NCI-H510A treated with DMSO at 0.1 percent for 48 hours (cell line): ENCODE results near the gene VPREB3.
"Not testable (repeated sequence)": the region's sequence is repeated elsewhere in the genome, so short reads cannot be mapped to it uniquely, and the experiment has no call there.

Experiments used
- DNase-seq: peaks from one replicate; lab custom pipeline; 2025; lab: John Stamatoyannopoulos, UW

VPREB3 gene

GRCh38 chr22:23742505-23743264 lies 11.5 kb downstream of the VPREB3 start:
- DNase-seq: no peak

GRCh38 chr22:23737696-23738095 lies 16.5 kb downstream of the VPREB3 start:
- no peak for DNase-seq

- not testable (repeated sequence) for DNase-seq
These were observed 26.1 kb downstream of the VPREB3 start for GRCh38 chr22:23728108-23728507.

GRCh38 chr22:23722724-23723123 lies 31.5 kb downstream of the VPREB3 start:
- no peak for DNase-seq

- no peak for DNase-seq
These were observed 32.1 kb downstream of the VPREB3 start for GRCh38 chr22:23722160-23722559.

GRCh38 chr22:23720855-23721254 lies 33.4 kb downstream of the VPREB3 start:
- no peak for DNase-seq

- no peak for DNase-seq
These were observed 35.7 kb downstream of the VPREB3 start for GRCh38 chr22:23718371-23719165.

GRCh38 chr22:23716811-23717801 lies 37.1 kb downstream of the VPREB3 start:
- DNase-seq: peak; percentile 59

GRCh38 chr22:23715806-23716375 lies 38.3 kb downstream of the VPREB3 start:
- DNase-seq: no peak

- DNase-seq: no peak
These were observed 39.3 kb downstream of the VPREB3 start for GRCh38 chr22:23714596-23715578.

- no peak for DNase-seq
These were observed 40.3 kb downstream of the VPREB3 start for GRCh38 chr22:23713696-23714595.

- no peak for DNase-seq
These were observed 42.0 kb downstream of the VPREB3 start for GRCh38 chr22:23712256-23712655.

GRCh38 chr22:23709107-23709506 lies 45.1 kb downstream of the VPREB3 start:
- no peak for DNase-seq

GRCh38 chr22:23708270-23708669 lies 46.0 kb downstream of the VPREB3 start:
- no peak for DNase-seq

- no peak for DNase-seq
These were observed 48.9 kb downstream of the VPREB3 start for GRCh38 chr22:23705358-23705757.

GRCh38 chr22:23704829-23705228 lies 49.4 kb downstream of the VPREB3 start:
- no peak for DNase-seq

GRCh38 chr22:23704062-23704461 lies 50.2 kb downstream of the VPREB3 start:
- DNase-seq: no peak
